OCI-M1 (cell line): ENCODE data around the gene KIF26B.

Experiments used
- DNase-seq: peaks from one replicate; lab custom pipeline; 2025; lab: John Stamatoyannopoulos, UW

KIF26B gene

GRCh38 chr1:245751726-245752470 lies 597.1 kb downstream of the KIF26B start:
- no peak for DNase-seq

GRCh38 chr1:245752561-245752960 lies 597.8 kb downstream of the KIF26B start:
- DNase-seq: no peak

GRCh38 chr1:245753807-245754206 lies 599.0 kb downstream of the KIF26B start:
- no peak for DNase-seq

GRCh38 chr1:245754463-245754961 lies 599.7 kb downstream of the KIF26B start:
- no peak for DNase-seq
